Panc1 (cell line): Measurements from ENCODE around the gene PEAR1. TPM values are rescaled to one million over a fixed set of nuclear protein-coding genes. Genes with fewer than 3 reads are reported as not detected.
A peak's percentile ranks its signal among the peaks of the same experiment; 100 is the strongest.

Experiments used
- ATAC-seq: fragments of 200-7000 bp; cut with Tn5 transposase; 2 replicates; pipeline ENCODE4 v1.9.1; 2020; ENCODE audit warnings: mild to moderate bottlenecking, moderate library complexity
- BruUV-seq: library from RNA; stranded (reverse); fragments of 400-500 nt; replicated peaks from 2 replicates; lab custom pipeline; 2021; lab: Mats Ljungman, UMichigan
- CTCF ChIA-PET: fragments of 300-600 bp; sonication (Branson Sonifier 250); formaldehyde crosslinking; loops from one replicate; lab custom pipeline; 2022; ENCODE audit warnings: antibody characterized with exemption; lab: Charles Lee
- POLR2A ChIA-PET: fragments of 300-600 bp; sonication (Branson Sonifier 250); formaldehyde crosslinking; loops from one replicate; lab custom pipeline; 2022; ENCODE audit warnings: antibody characterized with exemption; lab: Charles Lee
- DNase-seq: peaks from one replicate; pipeline ENCODE4 v3.0.0-alpha.2; 2010; ENCODE audit warnings: low read depth, low spot score
- H3K27ac ChIP-seq: 2 replicates; pipeline ENCODE4 v1.5.1; 2011; ENCODE audit warnings: mild to moderate bottlenecking, low read length, inconsistent platforms
- H3K27me3 ChIP-seq: fragments of 200-500 bp; sonication (Bioruptor generic); 2 replicates; pipeline ENCODE4 v1.6.0; 2014; ENCODE audit warnings: low read length, inconsistent platforms; ENCODE audit not compliant: control insufficient read depth, insufficient read depth
- H3K36me3 ChIP-seq: fragments of 200-500 bp; sonication (Bioruptor generic); 2 replicates; pipeline ENCODE4 v1.5.1; 2014; ENCODE audit warnings: inconsistent platforms, mild to moderate bottlenecking, low read length, moderate library complexity; ENCODE audit not compliant: control insufficient read depth, insufficient read depth
- H3K4me1 ChIP-seq: 2 replicates; pipeline ENCODE4 v1.5.1; 2011; ENCODE audit warnings: inconsistent platforms, mild to moderate bottlenecking, low read length, moderate library complexity; ENCODE audit not compliant: control insufficient read depth, insufficient read depth
- H3K4me3 ChIP-seq, 2 experiments: 2 replicates each; pipeline ENCODE4 v1.5.1; 2011 to 2012; ENCODE audit warnings: low read depth in 2 of 2, low read length in 2 of 2, mild to moderate bottlenecking in 2 of 2, inconsistent platforms in 1 of 2, moderate library complexity in 1 of 2
- H3K9me3 ChIP-seq: fragments of 200-500 bp; sonication (Bioruptor generic); 2 replicates; pipeline ENCODE4 v1.5.1; 2014; ENCODE audit warnings: low read depth, mild to moderate bottlenecking, inconsistent platforms, low read length, moderate library complexity; ENCODE audit not compliant: control insufficient read depth, insufficient read depth
- CTCF ChIP-seq: fragments of 450-650 bp; IDR thresholded peaks from 2 replicates; pipeline ENCODE4 v1.5.1; 2017; ENCODE audit warnings: mild to moderate bottlenecking
- POLR2AphosphoS5 ChIP-seq: IDR thresholded peaks from 2 replicates; pipeline ENCODE4 v1.6.1; 2012; ENCODE audit warnings: mild to moderate bottlenecking, low read depth, low read length, moderate library complexity
- REST ChIP-seq, 2 experiments: IDR thresholded peaks; 2 replicates each; pipeline ENCODE4 v1.6.1; 2011 to 2012; ENCODE audit warnings: low read depth in 2 of 2, control low read depth in 1 of 2, low read length in 1 of 2, mild to moderate bottlenecking in 1 of 2, moderate library complexity in 1 of 2; ENCODE audit not compliant: insufficient read depth in 1 of 2
- SIN3A ChIP-seq: IDR thresholded peaks from 2 replicates; pipeline ENCODE4 v1.6.1; 2012; ENCODE audit warnings: low read depth, mild to moderate bottlenecking, low read length, moderate library complexity, borderline replicate concordance; ENCODE audit not compliant: insufficient read depth
- TCF7L2 ChIP-seq: IDR thresholded peaks from 2 replicates; pipeline ENCODE4 v1.6.1; 2011; ENCODE audit warnings: mild to moderate bottlenecking, low read depth, low read length, inconsistent platforms
- in situ Hi-C: cut with HindIII; loops from 2 replicates; pipeline ENCODE4 v1.10.0; 2016; ENCODE audit warnings: low sequenced_read_pairs, low pct_unique_long_range_greater_than_20kb
- intact Hi-C: fragments of 100-400 bp; cut with micrococcal nuclease; formaldehyde crosslinking; loops from one replicate; pipeline ENCODE4 v1.10.0; 2022; ENCODE audit not compliant: unreplicated experiment
- total RNA-seq: library from RNA; stranded (reverse); gene quantifications from one replicate; pipeline ENCODE4 v1.2.1, GENCODE V29; 2021; ENCODE audit not compliant: unreplicated experiment

Gene PEAR1
- total RNA-seq, 1 experiment from 2014 or later = 16.1 TPM

- in situ Hi-C loops = no loop called here
- ATAC-seq = no peak
- intact Hi-C loops = no loop called here
These were observed 64.8 kb downstream of the PEAR1 start for GRCh38 chr1:156958247-156958714.

GRCh38 chr1:156959414-156959813 is 65.9 kb downstream of the PEAR1 start:
- ChIA-PET CTCF (no interaction called here), POLR2A (no interaction called here)
- peak; percentile 36; the same call in 1 of the 2 replicates for ATAC-seq
- no peaks in the 10 kb centered on the region for H3K9me3 ChIP-seq
- DNase-seq = no peak
- BruUV-seq = no TSS peak
- H3K27me3 ChIP-seq = no peaks in the 10 kb centered on the region
- H3K27ac ChIP-seq = no peak overlapping the region
- intact Hi-C loops (no loop called here), in situ Hi-C loops (no loop called here)
- no peak overlapping the region for H3K4me3 ChIP-seq
- H3K36me3 ChIP-seq = peaks cover 14% of the 10 kb centered on the region
- TF ChIP-seq SIN3A (no peak), POLR2AphosphoS5 (no peak), CTCF (no peak), TCF7L2 (no peak), REST (IDR thresholded peaks at IDR 0.05; ENCODE audit: insufficient read depth in 1 of 2, low read depth in 2 of 2, low read length in 1 of 2) (no peak)
- no peaks in the 10 kb centered on the region for H3K4me1 ChIP-seq

More at GRCh38 chr1:156958247-156958714, 64.8 kb downstream of the PEAR1 start:
- POLR2A ChIA-PET = no interaction called here
- H3K4me3 ChIP-seq = no peak overlapping the region
- no peaks in the 10 kb centered on the region for H3K27me3 ChIP-seq
- H3K36me3 ChIP-seq = peaks cover 13% of the 10 kb centered on the region
- CTCF ChIA-PET = no interaction called here
- no peaks in the 10 kb centered on the region for H3K9me3 ChIP-seq
- TF ChIP-seq CTCF = no peak
- TF ChIP-seq REST (IDR thresholded peaks at IDR 0.05; ENCODE audit: insufficient read depth in 1 of 2, low read depth in 2 of 2, low read length in 1 of 2) = no peak
- no peak for TF ChIP-seq SIN3A
- TF ChIP-seq TCF7L2 = no peak
- TF ChIP-seq POLR2AphosphoS5 = no peak
- no peak for DNase-seq
- BruUV-seq = no TSS peak
- no peak overlapping the region for H3K27ac ChIP-seq
- H3K4me1 ChIP-seq = no peaks in the 10 kb centered on the region
